B cell (primary cell): ENCODE results near the gene CER1.

ENCODE experiments used
- EZH2 ChIP-seq: IDR thresholded peaks from 2 replicates; pipeline ENCODE4 v1.6.1; 2012; ENCODE audit warnings: borderline replicate concordance, low read depth, mild to moderate bottlenecking, moderate library complexity, low read length; ENCODE audit not compliant: insufficient read depth, poor library complexity, severe bottlenecking
- TF ChIP-seq, protein P1 (sequence below): fragments of 200-600 bp; IDR thresholded peaks from one replicate; pipeline ENCODE4 v1.8.0; 2022; ENCODE audit warnings: antibody characterized with exemption, mild to moderate bottlenecking

GRCh38 chr9:14746626-14747025, 24.1 kb upstream of the CER1 start:
- TF ChIP-seq, protein P1, sequence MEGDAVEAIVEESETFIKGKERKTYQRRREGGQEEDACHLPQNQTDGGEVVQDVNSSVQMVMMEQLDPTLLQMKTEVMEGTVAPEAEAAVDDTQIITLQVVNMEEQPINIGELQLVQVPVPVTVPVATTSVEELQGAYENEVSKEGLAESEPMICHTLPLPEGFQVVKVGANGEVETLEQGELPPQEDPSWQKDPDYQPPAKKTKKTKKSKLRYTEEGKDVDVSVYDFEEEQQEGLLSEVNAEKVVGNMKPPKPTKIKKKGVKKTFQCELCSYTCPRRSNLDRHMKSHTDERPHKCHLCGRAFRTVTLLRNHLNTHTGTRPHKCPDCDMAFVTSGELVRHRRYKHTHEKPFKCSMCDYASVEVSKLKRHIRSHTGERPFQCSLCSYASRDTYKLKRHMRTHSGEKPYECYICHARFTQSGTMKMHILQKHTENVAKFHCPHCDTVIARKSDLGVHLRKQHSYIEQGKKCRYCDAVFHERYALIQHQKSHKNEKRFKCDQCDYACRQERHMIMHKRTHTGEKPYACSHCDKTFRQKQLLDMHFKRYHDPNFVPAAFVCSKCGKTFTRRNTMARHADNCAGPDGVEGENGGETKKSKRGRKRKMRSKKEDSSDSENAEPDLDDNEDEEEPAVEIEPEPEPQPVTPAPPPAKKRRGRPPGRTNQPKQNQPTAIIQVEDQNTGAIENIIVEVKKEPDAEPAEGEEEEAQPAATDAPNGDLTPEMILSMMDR: no peak
- no peak for TF ChIP-seq EZH2
